Kidney epithelial cell (primary cell): Measurements from ENCODE around the gene TCTN1. TPM values are rescaled to one million over a fixed set of nuclear protein-coding genes. Genes with fewer than 3 reads are reported as not detected.
"Not testable (repeated sequence)": the region's sequence is repeated elsewhere in the genome, so short reads cannot be mapped to it uniquely, and the experiment has no call there.

Experiments used
- DNase-seq: peaks from one replicate; pipeline ENCODE4 v3.0.0-alpha.2; 2010; ENCODE audit warnings: low read depth
- H3K27me3 ChIP-seq: 2 replicates; pipeline ENCODE4 v1.6.0; 2011; ENCODE audit warnings: low read length; ENCODE audit not compliant: control insufficient read depth, insufficient read depth
- H3K36me3 ChIP-seq: 2 replicates; pipeline ENCODE4 v1.5.1; 2011; ENCODE audit warnings: low read length; ENCODE audit not compliant: control insufficient read depth, insufficient read depth
- H3K4me3 ChIP-seq: 2 replicates; pipeline ENCODE4 v1.5.1; 2011; ENCODE audit warnings: low read depth, mild to moderate bottlenecking, control low read depth, low read length
- total RNA-seq: library from RNA; depleted of rRNA; stranded (reverse); fragments of >200 nt; gene quantifications from 2 replicates; pipeline ENCODE4 v1.2.3, GENCODE V29; 2015
- TF ChIP-seq, protein P1 (sequence below): IDR thresholded peaks from 2 replicates; pipeline ENCODE4 v1.5.1; 2011; ENCODE audit warnings: mild to moderate bottlenecking, moderate library complexity, low read length, control low read depth, inconsistent platforms; ENCODE audit not compliant: insufficient read depth, poor library complexity, severe bottlenecking

The TCTN1 gene
- total RNA-seq, 1 donor from 2014 or later = 16.5 TPM

DNA sequence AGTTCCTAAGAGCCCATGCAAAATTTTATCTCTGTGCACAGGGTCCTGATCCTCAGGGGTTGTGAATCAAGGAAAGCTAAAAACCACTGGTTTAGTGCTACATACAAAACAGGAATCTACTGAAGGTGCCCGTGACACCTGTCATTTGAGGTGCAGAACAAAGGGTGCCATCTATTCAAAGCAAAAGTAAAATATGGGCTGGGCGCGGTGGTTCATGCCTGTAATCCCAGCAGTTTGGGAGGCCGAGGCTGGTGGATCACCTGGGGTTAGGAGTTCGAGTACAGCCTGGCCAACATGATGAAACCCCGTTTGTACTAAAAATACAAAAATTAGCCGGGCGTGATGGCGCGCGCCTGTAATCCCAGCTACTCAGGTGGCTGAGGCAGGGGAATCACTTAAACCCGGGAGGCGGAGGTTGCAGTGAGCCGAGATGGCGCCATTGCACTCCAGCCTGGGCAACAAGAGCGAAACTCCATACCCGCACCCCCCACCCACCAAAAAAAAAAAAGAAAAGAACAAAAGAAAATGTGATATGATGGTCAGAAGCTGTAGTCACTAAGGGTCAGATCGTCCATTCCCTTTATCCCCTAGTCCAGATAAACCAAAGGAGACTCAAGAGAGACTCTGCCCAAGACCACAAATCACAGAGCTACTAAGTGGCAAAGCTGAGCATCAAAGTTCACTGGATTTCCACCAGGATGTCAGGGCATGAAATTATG, 34.2 kb upstream of the TCTN1 start:
- TF ChIP-seq, protein P1, sequence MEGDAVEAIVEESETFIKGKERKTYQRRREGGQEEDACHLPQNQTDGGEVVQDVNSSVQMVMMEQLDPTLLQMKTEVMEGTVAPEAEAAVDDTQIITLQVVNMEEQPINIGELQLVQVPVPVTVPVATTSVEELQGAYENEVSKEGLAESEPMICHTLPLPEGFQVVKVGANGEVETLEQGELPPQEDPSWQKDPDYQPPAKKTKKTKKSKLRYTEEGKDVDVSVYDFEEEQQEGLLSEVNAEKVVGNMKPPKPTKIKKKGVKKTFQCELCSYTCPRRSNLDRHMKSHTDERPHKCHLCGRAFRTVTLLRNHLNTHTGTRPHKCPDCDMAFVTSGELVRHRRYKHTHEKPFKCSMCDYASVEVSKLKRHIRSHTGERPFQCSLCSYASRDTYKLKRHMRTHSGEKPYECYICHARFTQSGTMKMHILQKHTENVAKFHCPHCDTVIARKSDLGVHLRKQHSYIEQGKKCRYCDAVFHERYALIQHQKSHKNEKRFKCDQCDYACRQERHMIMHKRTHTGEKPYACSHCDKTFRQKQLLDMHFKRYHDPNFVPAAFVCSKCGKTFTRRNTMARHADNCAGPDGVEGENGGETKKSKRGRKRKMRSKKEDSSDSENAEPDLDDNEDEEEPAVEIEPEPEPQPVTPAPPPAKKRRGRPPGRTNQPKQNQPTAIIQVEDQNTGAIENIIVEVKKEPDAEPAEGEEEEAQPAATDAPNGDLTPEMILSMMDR = no peak
- Histone ChIP-seq H3K36me3 (no peaks in the 10 kb centered on the region), H3K4me3 (no peak overlapping the region), H3K27me3 (no peaks in the 10 kb centered on the region)
- DNase-seq = no peak

DNA sequence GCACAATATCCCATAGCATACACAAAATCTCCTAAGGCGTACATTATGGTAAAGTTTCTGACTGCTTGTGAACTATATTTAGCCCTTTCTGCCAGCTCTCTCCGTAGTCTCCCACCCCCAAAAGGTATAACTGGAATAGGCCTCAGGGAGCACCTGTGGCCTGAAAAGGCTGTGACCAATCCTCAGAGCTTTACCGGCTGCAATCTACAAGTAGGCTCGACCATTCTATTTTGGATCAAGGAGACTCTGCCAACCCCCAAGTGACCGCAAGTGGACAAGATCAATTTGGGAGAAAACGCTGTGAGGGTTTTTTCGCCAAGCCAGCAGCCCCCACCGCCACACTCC, 32.0 kb upstream of the TCTN1 start:
- Histone ChIP-seq H3K4me3 (peak overlapping the region; percentile 67), H3K36me3 (no peaks in the 10 kb centered on the region), H3K27me3 (no peaks in the 10 kb centered on the region)
- TF ChIP-seq, protein P1 = no peak
- no peak for DNase-seq

DNA sequence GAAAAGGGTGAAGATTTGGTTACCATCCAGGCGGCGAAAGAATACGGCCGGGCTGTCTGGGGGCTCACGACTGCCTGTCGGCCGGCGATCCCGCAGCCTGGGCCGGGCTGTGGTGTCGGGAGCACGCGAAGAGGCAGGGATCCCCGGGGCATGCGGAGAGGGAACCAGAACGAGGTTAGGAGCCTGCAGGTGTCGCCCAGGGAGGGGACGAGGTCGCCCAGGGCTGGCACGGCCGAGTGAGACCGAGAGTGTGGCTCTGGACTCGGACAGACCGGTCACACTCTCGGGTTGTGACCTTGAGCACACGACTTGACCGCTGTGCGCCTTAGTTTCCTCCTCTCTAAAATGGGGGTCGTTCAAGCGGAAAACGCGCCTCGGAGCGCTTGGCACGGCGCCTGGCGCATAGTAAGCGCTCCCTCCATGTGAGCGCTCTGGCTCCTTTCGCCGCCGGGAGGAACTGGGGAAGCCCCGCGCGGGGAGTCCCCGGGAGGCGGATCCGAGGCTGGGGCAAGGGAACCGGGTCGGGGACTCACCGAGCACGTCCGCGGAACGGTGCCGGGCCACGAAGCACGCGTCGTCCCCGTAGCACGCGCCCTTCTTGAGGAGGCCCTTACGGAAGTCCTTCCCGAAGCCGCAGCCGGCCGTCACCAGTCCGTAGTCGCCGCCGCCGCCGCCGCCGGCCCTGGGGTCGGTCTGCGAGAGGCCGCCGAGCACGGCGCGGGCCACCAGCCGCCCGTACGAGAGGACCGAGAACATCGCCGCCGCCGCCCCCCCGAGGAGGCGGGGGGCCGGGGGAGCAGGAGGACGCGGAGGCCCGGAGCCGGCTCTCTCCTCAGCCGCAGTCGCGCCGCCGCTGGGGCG, 31.4 kb upstream of the TCTN1 start:
- Histone ChIP-seq H3K4me3 (peak overlapping the region; percentile 67), H3K27me3 (no peaks in the 10 kb centered on the region), H3K36me3 (no peaks in the 10 kb centered on the region)
- TF ChIP-seq, protein P1 = no peak
- DNase-seq = no peak

DNA sequence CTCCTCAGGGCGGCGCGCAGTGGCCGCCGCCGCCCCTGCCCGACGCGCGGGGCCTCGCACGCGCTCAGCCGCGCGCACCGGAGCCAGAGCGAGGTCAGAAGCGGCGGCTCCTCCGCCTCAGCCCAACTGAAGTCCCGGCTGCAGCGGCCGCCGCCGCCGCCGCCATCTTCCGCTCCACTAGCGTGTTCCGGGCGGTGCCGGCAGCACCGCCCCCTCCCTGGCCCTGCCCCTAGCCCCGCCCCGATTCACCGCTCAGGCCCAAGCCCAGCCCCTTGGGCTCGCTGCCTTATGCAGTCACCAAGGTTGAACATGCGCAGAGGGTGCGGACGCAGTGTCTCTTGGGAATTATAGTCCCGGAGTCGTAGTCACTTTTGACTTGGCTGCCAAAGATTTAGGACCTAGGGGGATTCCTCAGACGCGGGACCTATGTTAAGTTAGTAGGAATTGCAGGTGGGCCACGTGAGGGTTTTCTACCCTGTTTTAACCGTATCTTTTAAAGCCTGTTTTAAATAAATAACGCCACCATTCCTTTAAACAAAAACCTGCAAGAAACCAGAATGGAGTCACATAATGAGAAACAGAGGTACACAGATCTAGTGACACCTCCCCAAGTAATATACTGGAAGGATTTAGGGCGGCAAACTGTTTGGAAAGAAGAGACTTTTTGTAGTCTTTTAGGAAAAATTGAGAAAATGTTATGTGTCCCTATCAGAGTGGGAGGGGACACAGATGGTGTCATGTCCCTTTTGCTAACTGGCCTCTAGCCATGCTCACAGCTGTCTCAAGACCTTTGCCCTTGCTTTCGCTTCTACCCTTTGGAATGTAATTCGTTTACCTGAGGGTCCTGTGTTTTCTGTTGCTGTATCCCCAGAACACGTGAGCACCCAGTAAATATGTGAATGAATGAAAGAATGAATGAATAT, 30.5 kb upstream of the TCTN1 start, which contains the start of gene PPTC7:
PPTC7 (minus strand) TSS at position 182 of the 923 bp plus-strand sequence. CDS start 287 bp downstream, outside the sequence.
- Histone ChIP-seq H3K4me3 (peak within 1 kb of the TSS; percentile 67), H3K27me3 (no peaks in the 10 kb centered on the region), H3K36me3 (no peaks in the 10 kb centered on the region)
- peak; percentile 75 for DNase-seq
- TF ChIP-seq, protein P1 = no peak

DNA sequence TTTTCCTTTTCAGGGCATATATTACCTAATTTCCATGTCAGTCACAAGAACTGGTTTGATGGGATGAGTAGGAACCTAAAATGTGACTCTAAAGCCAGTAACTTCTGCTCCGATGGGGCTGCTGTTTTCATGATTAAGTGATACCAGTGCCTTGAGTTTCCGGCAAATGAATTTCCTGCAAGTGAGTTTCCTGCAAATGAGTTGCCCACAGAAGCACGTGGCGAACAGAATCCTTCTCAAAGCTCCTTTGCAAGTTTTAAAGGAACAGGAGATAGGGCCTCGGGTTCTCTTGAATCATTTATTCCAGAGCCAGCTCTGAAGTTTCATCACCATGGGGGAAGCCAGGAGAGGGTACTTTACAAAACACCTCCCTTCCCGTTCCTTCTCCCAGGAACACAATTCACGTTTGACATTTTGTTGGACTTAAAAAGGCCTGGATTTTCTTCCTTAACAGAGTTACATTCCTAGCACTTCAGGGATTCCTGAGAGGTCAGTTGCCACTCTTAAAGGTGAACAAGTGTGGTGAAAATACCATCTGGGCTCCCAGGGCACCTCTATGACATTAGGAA, 28.6 kb upstream of the TCTN1 start:
- DNase-seq = no peak

DNA sequence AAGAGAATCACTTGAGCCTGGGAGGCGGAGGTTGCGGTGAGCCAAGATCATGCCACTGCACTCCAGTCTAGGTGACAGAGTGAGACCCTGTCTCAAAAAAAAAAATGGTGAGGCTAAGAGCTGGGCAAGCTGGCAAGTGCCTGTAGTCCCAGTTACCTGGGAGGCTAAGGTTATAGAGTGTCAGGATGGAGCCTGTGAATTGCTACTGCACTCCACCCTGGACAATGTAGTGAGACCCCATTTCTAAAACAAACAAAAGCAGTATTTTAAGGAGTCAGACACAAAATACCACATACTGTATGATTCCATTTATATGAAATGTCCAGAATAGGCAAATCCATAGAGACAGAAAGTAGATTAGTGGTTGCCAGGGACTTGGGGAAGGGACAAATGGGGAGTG, 26.8 kb upstream of the TCTN1 start:
- not testable (repeated sequence) for H3K4me3 ChIP-seq, DNase-seq, H3K27me3 ChIP-seq

More for the DNA sequence above, 28.6 kb upstream of the TCTN1 start:
- Histone ChIP-seq H3K27me3 (no peaks in the 10 kb centered on the region), H3K36me3 (no peaks in the 10 kb centered on the region), H3K4me3 (no peak overlapping the region)
- TF ChIP-seq, protein P1 = no peak

More for the DNA sequence above, 26.8 kb upstream of the TCTN1 start:
- not testable (repeated sequence) for H3K36me3 ChIP-seq
